SK-N-SH (cell line): Measurements from ENCODE around the gene PLCB1. TPM values are rescaled to one million over a fixed set of nuclear protein-coding genes. Genes with fewer than 3 reads are reported as not detected.

ENCODE experiments used
- CTCF ChIA-PET: fragments of 300-600, 350-600 bp; formaldehyde crosslinking; extraction: SDS; loops from one replicate; lab custom pipeline; 2021; lab: Yijun Ruan, JAX
- POLR2A ChIA-PET: fragments of 350-600 bp; sonication (Branson Sonifier 250); formaldehyde crosslinking; extraction: SDS; loops from one replicate; lab custom pipeline; 2020; ENCODE audit warnings: antibody characterized with exemption, inconsistent platforms; lab: Yijun Ruan, JAX
- DNase-seq: peaks from one replicate; pipeline ENCODE4 v3.0.0; 2012
- H2AFZ ChIP-seq: fragments of 200-600 bp; sonication (generic); 2 replicates; pipeline ENCODE4 v1.8.1; 2016; ENCODE audit warnings: antibody characterized with exemption, mild to moderate bottlenecking, low read depth
- H3F3A ChIP-seq: fragments of 200-600 bp; sonication (generic); replicated peaks from 2 replicates; pipeline ENCODE3; 2016; ENCODE audit warnings: antibody characterized with exemption, mild to moderate bottlenecking; ENCODE audit not compliant: insufficient read depth
- H3K27ac ChIP-seq, 2 experiments: fragments of 200-500 bp in 1 of 2; fragments of 200-600 bp in 1 of 2; sonication (Bioruptor generic) in 1 of 2; sonication (generic), shearing (Covaris generic) in 1 of 2; 2 replicates each; pipeline versions ENCODE4 v1.5.1 to v1.6.1; 2014 to 2016; ENCODE audit warnings: low read depth in 2 of 2, inconsistent platforms in 1 of 2, low read length in 1 of 2, mild to moderate bottlenecking in 1 of 2, mixed read lengths in 1 of 2
- H3K27me3 ChIP-seq: fragments of 200-600 bp; sonication (generic), shearing (Covaris generic); 2 replicates; pipeline ENCODE4 v1.6.1; 2016; ENCODE audit warnings: mixed run types; ENCODE audit not compliant: insufficient read depth
- H3K36me3 ChIP-seq, 2 experiments: fragments of 200-500 bp in 1 of 2; fragments of 200-600 bp in 1 of 2; sonication (Bioruptor generic) in 1 of 2; sonication (generic) in 1 of 2; replicated peaks in 1 of 2; 2 replicates each; pipeline versions ENCODE3 to v1.5.1; 2014 to 2016; ENCODE audit warnings: low read length in 1 of 2, mild to moderate bottlenecking in 1 of 2; ENCODE audit not compliant: insufficient read depth in 2 of 2, control insufficient read depth in 1 of 2
- H3K4me1 ChIP-seq, 2 experiments: fragments of 200-500 bp in 1 of 2; fragments of 200-600 bp in 1 of 2; sonication (Bioruptor generic) in 1 of 2; sonication (generic), shearing (Covaris generic) in 1 of 2; 2 replicates each; pipeline versions ENCODE4 v1.5.1 to v1.6.1; 2014 to 2016; ENCODE audit warnings: low read depth in 1 of 2, low read length in 1 of 2, mixed run types in 1 of 2; ENCODE audit not compliant: insufficient read depth in 2 of 2, control insufficient read depth in 1 of 2
- H3K4me2 ChIP-seq: fragments of 200-600 bp; sonication (generic), shearing (Covaris generic); 2 replicates; pipeline ENCODE4 v1.6.1; 2017; ENCODE audit warnings: mixed run types
- H3K4me3 ChIP-seq, 2 experiments: fragments of 200-500 bp in 1 of 2; fragments of 200-600 bp in 1 of 2; sonication (Bioruptor generic) in 1 of 2; sonication (generic), shearing (Covaris generic) in 1 of 2; 2 replicates each; pipeline versions ENCODE4 v1.5.1 to v1.8.1; 2014 to 2016; ENCODE audit warnings: low read depth in 2 of 2, inconsistent platforms in 1 of 2, low read length in 1 of 2, mild to moderate bottlenecking in 1 of 2, mixed read lengths in 1 of 2, moderate library complexity in 1 of 2
- H3K79me2 ChIP-seq: fragments of 200-600 bp; sonication (generic); 2 replicates; pipeline ENCODE4 v1.8.1; 2017; ENCODE audit warnings: mild to moderate bottlenecking; ENCODE audit not compliant: insufficient read depth
- H3K9ac ChIP-seq: fragments of 200-600 bp; sonication (generic); 2 replicates; pipeline ENCODE4 v1.6.1; 2017; ENCODE audit warnings: mixed run types
- H3K9me2 ChIP-seq: fragments of 200-600 bp; sonication (generic); 2 replicates; pipeline ENCODE4 v1.6.1; 2017; ENCODE audit warnings: mixed run types
- H3K9me3 ChIP-seq: fragments of 200-600 bp; sonication (generic); 2 replicates; pipeline ENCODE4 v1.6.1; 2017; ENCODE audit warnings: mixed run types, mild to moderate bottlenecking, moderate library complexity
- H4K20me1 ChIP-seq: fragments of 200-600 bp; sonication (generic); 2 replicates; pipeline ENCODE4 v1.6.1; 2017; ENCODE audit warnings: mild to moderate bottlenecking, mixed run types; ENCODE audit not compliant: insufficient read depth
- CHD2 ChIP-seq: fragments of 150-350 bp; IDR thresholded peaks from 2 replicates; pipeline ENCODE4 v1.6.1; 2018; ENCODE audit warnings: low read length; ENCODE audit not compliant: partially characterized antibody
- ELF1 ChIP-seq: IDR thresholded peaks from 2 replicates; pipeline ENCODE4 v1.4.0; 2012
- FOSL2 ChIP-seq: IDR thresholded peaks from 2 replicates; pipeline ENCODE4 v1.4.0; 2012; ENCODE audit warnings: low read depth, mild to moderate bottlenecking, moderate library complexity, borderline replicate concordance
- FOXM1 ChIP-seq: IDR thresholded peaks from 2 replicates; pipeline ENCODE4 v1.4.0; 2012; ENCODE audit warnings: low read depth, mild to moderate bottlenecking
- GABPA ChIP-seq: IDR thresholded peaks from 2 replicates; pipeline ENCODE4 v1.4.0; 2012; ENCODE audit warnings: low read depth, mild to moderate bottlenecking
- GATA2 ChIP-seq: sonication (generic); formaldehyde crosslinking; IDR thresholded peaks from 2 replicates; pipeline ENCODE4 v1.5.0; 2020; ENCODE audit warnings: mild to moderate bottlenecking, missing genetic modification reagents
- MAX ChIP-seq: IDR thresholded peaks from 2 replicates; pipeline ENCODE4 v1.4.0; 2012; ENCODE audit warnings: low read depth
- MXI1 ChIP-seq: IDR thresholded peaks from 2 replicates; pipeline ENCODE4 v1.6.1; 2012; ENCODE audit warnings: mild to moderate bottlenecking, low read depth, low read length, improper control_type of control experiment
- NFIC ChIP-seq: IDR thresholded peaks from 2 replicates; pipeline ENCODE4 v1.4.0; 2012; ENCODE audit warnings: borderline replicate concordance
- NRF1 ChIP-seq: IDR thresholded peaks from 2 replicates; pipeline ENCODE4 v1.6.1; 2012; ENCODE audit warnings: low read depth, mild to moderate bottlenecking, low read length
- SIN3A ChIP-seq: IDR thresholded peaks from 2 replicates; pipeline ENCODE4 v1.6.1; 2012; ENCODE audit warnings: low read depth, mild to moderate bottlenecking, low read length, moderate library complexity, borderline replicate concordance
- TAF1 ChIP-seq: IDR thresholded peaks from 2 replicates; pipeline ENCODE4 v1.6.1; 2012; ENCODE audit warnings: low read depth, mild to moderate bottlenecking, low read length, moderate library complexity, borderline replicate concordance
- ZBTB33 ChIP-seq: IDR thresholded peaks from 2 replicates; pipeline ENCODE4 v1.4.0; 2012; ENCODE audit warnings: low read depth, borderline replicate concordance
- WGBS: methylation state at CpG from one replicate; pipeline ENCODE4 v1.1.6; 2017; ENCODE audit warnings: low lambda C conversion rate; 5-methylcytosine and 5-hydroxymethylcytosine counted together
- polyA plus RNA-seq, 3 experiments: library from polyadenylated mRNA; depleted of rRNA; stranded (reverse); fragments of >200 nt; gene quantifications; 2 replicates each; pipeline ENCODE4 v1.2.3, GENCODE V29; 2012
- TF ChIP-seq, protein P1 (sequence below): fragments of 200-600 bp; sonication (generic); IDR thresholded peaks from 2 replicates; pipeline ENCODE4 v1.6.1; 2017; ENCODE audit warnings: antibody characterized with exemption, mild to moderate bottlenecking, moderate library complexity
- TF ChIP-seq, protein P2 (sequence below): IDR thresholded peaks from 2 replicates; pipeline ENCODE4; 2012

PLCB1 gene
- polyA plus RNA-seq, 1 of the 3 experiments (the other 2 are of a cell fraction): 10.5 TPM

- Histone ChIP-seq H3K9me2 (no peaks in the 10 kb centered on the region), H4K20me1 (no peaks in the 10 kb centered on the region), H3K4me2 (no peak overlapping the region), H3K9me3 (no peaks in the 10 kb centered on the region), H3K9ac (no peak overlapping the region), H2AFZ (no peak overlapping the region), H3F3A (peaks cover 7% of the 10 kb centered on the region), H3K79me2 (no peaks in the 10 kb centered on the region), H3K27me3 (no peaks in the 10 kb centered on the region), H3K36me3 (no peaks in the 10 kb centered on the region), H3K4me3 (no peak overlapping the region), H3K27ac (peak overlapping the region in 1 of 2 experiments; percentile 60; a peak in 2 of 4 replicates), H3K4me1 (peaks cover 0 to 6% of the 10 kb centered on the region in 2 experiments; a peak in 2 of 4 replicates)
- 72% methylated on average over 6 of the region's 6 CpGs for WGBS
- no peak for DNase-seq
- ChIA-PET POLR2A (no interaction called here), CTCF (interaction anchor here (1.3 to 1.5 kb wide), 2 partner anchors 28 to 174 kb away, joined by 3 to 4 read pairs; no protein-coding TSS in a partner anchor)
- TF ChIP-seq ZBTB33 (no peak), NRF1 (no peak), FOSL2 (no peak), CHD2 (no peak), FOXM1 (no peak), SIN3A (no peak), MAX (no peak), GABPA (no peak), NFIC (no peak), ELF1 (no peak), GATA2 (CRISPR knock-in tag) (no peak), MXI1 (no peak), TAF1 (no peak)
- TF ChIP-seq, protein P1, sequence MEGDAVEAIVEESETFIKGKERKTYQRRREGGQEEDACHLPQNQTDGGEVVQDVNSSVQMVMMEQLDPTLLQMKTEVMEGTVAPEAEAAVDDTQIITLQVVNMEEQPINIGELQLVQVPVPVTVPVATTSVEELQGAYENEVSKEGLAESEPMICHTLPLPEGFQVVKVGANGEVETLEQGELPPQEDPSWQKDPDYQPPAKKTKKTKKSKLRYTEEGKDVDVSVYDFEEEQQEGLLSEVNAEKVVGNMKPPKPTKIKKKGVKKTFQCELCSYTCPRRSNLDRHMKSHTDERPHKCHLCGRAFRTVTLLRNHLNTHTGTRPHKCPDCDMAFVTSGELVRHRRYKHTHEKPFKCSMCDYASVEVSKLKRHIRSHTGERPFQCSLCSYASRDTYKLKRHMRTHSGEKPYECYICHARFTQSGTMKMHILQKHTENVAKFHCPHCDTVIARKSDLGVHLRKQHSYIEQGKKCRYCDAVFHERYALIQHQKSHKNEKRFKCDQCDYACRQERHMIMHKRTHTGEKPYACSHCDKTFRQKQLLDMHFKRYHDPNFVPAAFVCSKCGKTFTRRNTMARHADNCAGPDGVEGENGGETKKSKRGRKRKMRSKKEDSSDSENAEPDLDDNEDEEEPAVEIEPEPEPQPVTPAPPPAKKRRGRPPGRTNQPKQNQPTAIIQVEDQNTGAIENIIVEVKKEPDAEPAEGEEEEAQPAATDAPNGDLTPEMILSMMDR: no peak
- TF ChIP-seq, protein P2, sequence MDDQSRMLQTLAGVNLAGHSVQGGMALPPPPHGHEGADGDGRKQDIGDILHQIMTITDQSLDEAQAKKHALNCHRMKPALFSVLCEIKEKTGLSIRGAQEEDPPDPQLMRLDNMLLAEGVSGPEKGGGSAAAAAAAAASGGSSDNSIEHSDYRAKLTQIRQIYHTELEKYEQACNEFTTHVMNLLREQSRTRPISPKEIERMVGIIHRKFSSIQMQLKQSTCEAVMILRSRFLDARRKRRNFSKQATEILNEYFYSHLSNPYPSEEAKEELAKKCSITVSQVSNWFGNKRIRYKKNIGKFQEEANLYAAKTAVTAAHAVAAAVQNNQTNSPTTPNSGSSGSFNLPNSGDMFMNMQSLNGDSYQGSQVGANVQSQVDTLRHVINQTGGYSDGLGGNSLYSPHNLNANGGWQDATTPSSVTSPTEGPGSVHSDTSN: no peak
Measured at GRCh38 chr20:8547035-8547650, 415.1 kb downstream of the PLCB1 start.
